Activated T-cell treated with anti-CD3 and anti-CD28 coated beads, Interleukin-2, amount 50 U/mL, for 24 hours (primary cell): ENCODE results near the gene SLC16A2.
A peak's percentile ranks its signal among the peaks of the same experiment; 100 is the strongest.

Source experiments
- DNase-seq: peaks from one replicate; pipeline ENCODE4 v3.0.0-alpha.2; 2020
- H3K27ac Mint-ChIP-seq: 2 replicates; pipeline ENCODE4 v1.8.0; 2020; ENCODE audit warnings: mild to moderate bottlenecking, mixed read lengths
- H3K27me3 Mint-ChIP-seq: 2 replicates; pipeline ENCODE4 v1.8.0; 2020; ENCODE audit warnings: mixed read lengths
- H3K36me3 Mint-ChIP-seq: 2 replicates; pipeline ENCODE4 v1.8.0; 2020; ENCODE audit warnings: low read depth, mixed read lengths
- H3K4me1 Mint-ChIP-seq: 2 replicates; pipeline ENCODE4 v1.8.0; 2020; ENCODE audit warnings: low read depth, mixed read lengths
- H3K4me3 Mint-ChIP-seq: 2 replicates; pipeline ENCODE4 v1.8.0; 2020; ENCODE audit warnings: mild to moderate bottlenecking, moderate library complexity, mixed read lengths
- H3K9me3 Mint-ChIP-seq: 2 replicates; pipeline ENCODE4 v1.8.0; 2020; ENCODE audit warnings: mixed read lengths

Gene SLC16A2

GRCh38 chrX:74421036-74421739 lies at the start of gene SLC16A2:
TSS of gene SLC16A2 (plus strand) at chrX:74421493. CDS start at chrX:74421638, 145 bp downstream.
- no peak within 1 kb of the TSS for H3K27ac Mint-ChIP-seq
- peak; percentile 53 for DNase-seq

GRCh38 chrX:74372272-74372671 lies 49.0 kb upstream of the SLC16A2 start:
- H3K36me3 Mint-ChIP-seq, result no peaks in the 10 kb centered on the region
- peaks cover 37% of the 10 kb centered on the region for H3K27me3 Mint-ChIP-seq
- H3K27ac Mint-ChIP-seq, result no peak overlapping the region
- no peaks in the 10 kb centered on the region for H3K4me1 Mint-ChIP-seq
- DNase-seq, result no peak
- H3K4me3 Mint-ChIP-seq, result no peak overlapping the region
- H3K9me3 Mint-ChIP-seq, result no peaks in the 10 kb centered on the region

More at GRCh38 chrX:74421036-74421739, at the start of gene SLC16A2:
- H3K4me3 Mint-ChIP-seq, result peak within 1 kb of the TSS; percentile 71
- H3K36me3 Mint-ChIP-seq, result no peaks in the 10 kb centered on the region
- H3K9me3 Mint-ChIP-seq, result no peaks in the 10 kb centered on the region
- H3K4me1 Mint-ChIP-seq, result peaks cover 10% of the 10 kb centered on the region
- H3K27me3 Mint-ChIP-seq, result peaks cover 85% of the 10 kb centered on the region

- no peaks in the 10 kb centered on the region for H3K4me1 Mint-ChIP-seq
- H3K27me3 Mint-ChIP-seq, result peaks cover 29% of the 10 kb centered on the region
- H3K9me3 Mint-ChIP-seq, result no peaks in the 10 kb centered on the region
- H3K4me3 Mint-ChIP-seq, result no peak overlapping the region
- no peaks in the 10 kb centered on the region for H3K36me3 Mint-ChIP-seq
- no peak for DNase-seq
- H3K27ac Mint-ChIP-seq, result no peak overlapping the region
Measured at GRCh38 chrX:74377282-74377681, 44.0 kb upstream of the SLC16A2 start.

GRCh38 chrX:74382613-74383012 lies 38.7 kb upstream of the SLC16A2 start:
- peak; percentile 53 for DNase-seq
- Mint-ChIP-seq H3K36me3 (no peaks in the 10 kb centered on the region), H3K27ac (no peak overlapping the region), H3K27me3 (peaks cover 51% of the 10 kb centered on the region), H3K4me3 (no peak overlapping the region), H3K4me1 (no peaks in the 10 kb centered on the region), H3K9me3 (no peaks in the 10 kb centered on the region)

GRCh38 chrX:74383611-74384010 lies 37.7 kb upstream of the SLC16A2 start:
- no peak for DNase-seq
- H3K27me3 Mint-ChIP-seq, result peaks cover 51% of the 10 kb centered on the region
- H3K9me3 Mint-ChIP-seq, result no peaks in the 10 kb centered on the region
- no peaks in the 10 kb centered on the region for H3K36me3 Mint-ChIP-seq
- no peak overlapping the region for H3K27ac Mint-ChIP-seq
- H3K4me3 Mint-ChIP-seq, result no peak overlapping the region
- H3K4me1 Mint-ChIP-seq, result no peaks in the 10 kb centered on the region

- DNase-seq, result no peak
- Mint-ChIP-seq H3K27ac (no peak overlapping the region), H3K4me3 (no peak overlapping the region), H3K4me1 (no peaks in the 10 kb centered on the region), H3K36me3 (no peaks in the 10 kb centered on the region), H3K9me3 (no peaks in the 10 kb centered on the region), H3K27me3 (peaks cover 69% of the 10 kb centered on the region)
Measured at GRCh38 chrX:74389016-74389722, 32.1 kb upstream of the SLC16A2 start.

GRCh38 chrX:74395556-74395955 lies 25.7 kb upstream of the SLC16A2 start:
- Mint-ChIP-seq H3K9me3 (no peaks in the 10 kb centered on the region), H3K36me3 (no peaks in the 10 kb centered on the region), H3K27me3 (peaks cover 66% of the 10 kb centered on the region), H3K4me1 (no peaks in the 10 kb centered on the region), H3K4me3 (no peak overlapping the region), H3K27ac (no peak overlapping the region)
- DNase-seq, result no peak

GRCh38 chrX:74405973-74406489 lies 15.3 kb upstream of the SLC16A2 start:
- peaks cover 43% of the 10 kb centered on the region for H3K27me3 Mint-ChIP-seq
- no peak for DNase-seq
- H3K9me3 Mint-ChIP-seq, result no peaks in the 10 kb centered on the region
- H3K36me3 Mint-ChIP-seq, result no peaks in the 10 kb centered on the region
- H3K4me1 Mint-ChIP-seq, result peaks cover 3% of the 10 kb centered on the region
- no peak overlapping the region for H3K4me3 Mint-ChIP-seq
- H3K27ac Mint-ChIP-seq, result no peak overlapping the region

GRCh38 chrX:74408304-74408703 lies 13.0 kb upstream of the SLC16A2 start:
- Mint-ChIP-seq H3K4me1 (peaks cover 3% of the 10 kb centered on the region), H3K9me3 (no peaks in the 10 kb centered on the region), H3K36me3 (no peaks in the 10 kb centered on the region), H3K27ac (no peak overlapping the region), H3K4me3 (no peak overlapping the region), H3K27me3 (peaks cover 40% of the 10 kb centered on the region)
- DNase-seq, result no peak

- H3K4me1 Mint-ChIP-seq, result peaks cover 10% of the 10 kb centered on the region
Measured at GRCh38 chrX:74419864-74420195, 1.5 kb upstream of the SLC16A2 start.

GRCh38 chrX:74420196-74421035 lies 877 bp upstream of the SLC16A2 start:
- peak overlapping the region; percentile 71 for H3K4me3 Mint-ChIP-seq
- no peaks in the 10 kb centered on the region for H3K36me3 Mint-ChIP-seq
- H3K27me3 Mint-ChIP-seq, result peaks cover 80% of the 10 kb centered on the region
- H3K4me1 Mint-ChIP-seq, result peaks cover 10% of the 10 kb centered on the region
- H3K9me3 Mint-ChIP-seq, result no peaks in the 10 kb centered on the region
- H3K27ac Mint-ChIP-seq, result no peak overlapping the region
- peak; percentile 46 for DNase-seq

More at GRCh38 chrX:74419864-74420195, 1.5 kb upstream of the SLC16A2 start:
- no peak for DNase-seq
- Mint-ChIP-seq H3K27me3 (peaks cover 81% of the 10 kb centered on the region), H3K27ac (no peak overlapping the region), H3K36me3 (no peaks in the 10 kb centered on the region), H3K9me3 (no peaks in the 10 kb centered on the region), H3K4me3 (peak overlapping the region; percentile 64)

GRCh38 chrX:74421740-74422352 lies 553 bp downstream of the SLC16A2 start:
- Mint-ChIP-seq H3K27me3 (peaks cover 88% of the 10 kb centered on the region), H3K36me3 (no peaks in the 10 kb centered on the region), H3K9me3 (no peaks in the 10 kb centered on the region), H3K4me3 (peak overlapping the region; percentile 64), H3K27ac (no peak overlapping the region), H3K4me1 (peaks cover 10% of the 10 kb centered on the region)
- DNase-seq, result no peak

- H3K4me1 Mint-ChIP-seq, result peaks cover 10% of the 10 kb centered on the region
- peaks cover 86% of the 10 kb centered on the region for H3K27me3 Mint-ChIP-seq
- peak; percentile 37 for DNase-seq
- no peaks in the 10 kb centered on the region for H3K36me3 Mint-ChIP-seq
- H3K27ac Mint-ChIP-seq, result no peak overlapping the region
- H3K9me3 Mint-ChIP-seq, result no peaks in the 10 kb centered on the region
- peak overlapping the region; percentile 64 for H3K4me3 Mint-ChIP-seq
Measured at GRCh38 chrX:74422576-74423288, 1.4 kb downstream of the SLC16A2 start.
